HepG2 (cell line): ENCODE results near the gene ARL15. TPM values are rescaled to one million over a fixed set of nuclear protein-coding genes. Genes with fewer than 3 reads are reported as not detected.

Experiments
- ATAC-seq: fragments of 200-7000 bp; cut with Tn5 transposase; 3 replicates; pipeline ENCODE4 v1.9.1; 2020; ENCODE audit warnings: mild to moderate bottlenecking, moderate library complexity
- BruUV-seq: library from RNA; stranded (reverse); fragments of 400-500 nt; replicated peaks from 2 replicates; lab custom pipeline; 2021; lab: Mats Ljungman, UMichigan
- CTCF ChIA-PET: fragments of 300-600 bp; formaldehyde crosslinking; extraction: SDS; loops from one replicate; lab custom pipeline; 2021; ENCODE audit warnings: low total read pairs, inconsistent platforms, low intra/inter-chr PET ratio; lab: Yijun Ruan, JAX
- POLR2A ChIA-PET: fragments of 350-600 bp; sonication (Branson Sonifier 250); formaldehyde crosslinking; loops from one replicate; lab custom pipeline; 2020; ENCODE audit warnings: antibody characterized with exemption, inconsistent platforms; lab: Yijun Ruan, JAX
- DNase-seq: peaks from one replicate; pipeline ENCODE4 v3.0.0-alpha.2; 2015; ENCODE audit warnings: low spot score
- FAIRE-seq: peaks from 3 replicates; lab custom pipeline; 2011; peaks lifted over from hg19 to GRCh38; lab: Jason Lieb, UNC
- H2AFZ ChIP-seq: one replicate; pipeline ENCODE4 v1.6.1; 2011; ENCODE audit warnings: low read length, inconsistent platforms
- H3K27ac ChIP-seq: fragments of 300-600 bp; 3 replicates; pipeline ENCODE4 v1.8.0; 2011; ENCODE audit warnings: mixed run types, mild to moderate bottlenecking, mixed read lengths, low read length, inconsistent platforms; ENCODE audit not compliant: insufficient read depth; ENCODE audit errors: extremely low read length
- H3K27me3 ChIP-seq, 2 experiments: fragments of 200-600 bp in 1 of 2; 2 replicates in 1 of 2; 3 replicates in 1 of 2; pipeline versions ENCODE4 v1.6.0 to v1.8.0; 2011; ENCODE audit warnings: low read length in 2 of 2, mild to moderate bottlenecking in 2 of 2, moderate library complexity in 2 of 2, inconsistent platforms in 1 of 2; ENCODE audit not compliant: insufficient read depth in 2 of 2, control insufficient read depth in 1 of 2
- H3K36me3 ChIP-seq, 2 experiments: fragments of 200-600 bp in 1 of 2; replicated peaks in 1 of 2; 2 replicates in 1 of 2; 3 replicates in 1 of 2; pipeline versions ENCODE4 v1.5.1 to v1.8.0; 2011; ENCODE audit warnings: low read length in 2 of 2, inconsistent platforms in 1 of 2; ENCODE audit not compliant: insufficient read depth in 2 of 2, control insufficient read depth in 1 of 2
- H3K4me1 ChIP-seq: 2 replicates; pipeline ENCODE4 v1.5.1; 2012; ENCODE audit warnings: low read length, inconsistent platforms; ENCODE audit not compliant: insufficient read depth
- H3K4me2 ChIP-seq: 2 replicates; pipeline ENCODE4 v1.6.0; 2011; ENCODE audit warnings: low read depth, low read length, inconsistent platforms
- H3K4me3 ChIP-seq, 3 experiments: fragments of 200-600 bp in 1 of 3; sonication (generic), shearing (Covaris generic) in 1 of 3; replicated peaks in 1 of 3; 2 replicates each; pipeline ENCODE4 v1.5.1; 2011 to 2016; ENCODE audit warnings: low read length in 3 of 3, inconsistent platforms in 2 of 3, low read depth in 2 of 3, mild to moderate bottlenecking in 2 of 3, control low read depth in 1 of 3, mixed read lengths in 1 of 3; ENCODE audit not compliant: insufficient read depth in 1 of 3
- H3K79me2 ChIP-seq: one replicate; pipeline ENCODE4 v1.6.1; 2011; ENCODE audit warnings: low read length, inconsistent platforms; ENCODE audit not compliant: insufficient read depth
- H3K9ac ChIP-seq: 2 replicates; pipeline ENCODE4 v1.6.0; 2011; ENCODE audit warnings: mild to moderate bottlenecking, low read depth, low read length, inconsistent platforms; ENCODE audit not compliant: insufficient read depth
- H3K9me3 ChIP-seq: 2 replicates; pipeline ENCODE4 v1.5.1; 2012; ENCODE audit warnings: mild to moderate bottlenecking, low read length
- H4K20me1 ChIP-seq: 2 replicates; pipeline ENCODE4 v1.6.0; 2011; ENCODE audit warnings: inconsistent platforms, mild to moderate bottlenecking, low read length, moderate library complexity; ENCODE audit not compliant: insufficient read depth
- BRCA1 ChIP-seq: sonication (generic); formaldehyde crosslinking; IDR thresholded peaks from 2 replicates; pipeline ENCODE4 v1.4.0; 2020; ENCODE audit warnings: missing genetic modification reagents
- CC2D1A ChIP-seq: sonication (generic); formaldehyde crosslinking; IDR thresholded peaks from 2 replicates; pipeline ENCODE4 v1.8.1; 2023; ENCODE audit warnings: mild to moderate bottlenecking, missing genetic modification reagents
- ERF ChIP-seq: IDR thresholded peaks from 2 replicates; pipeline ENCODE4 v1.6.1; 2018; ENCODE audit warnings: missing biosample characterization, missing genetic modification reagents
- IKZF4 ChIP-seq: sonication (generic); formaldehyde crosslinking; IDR thresholded peaks from 2 replicates; pipeline ENCODE4 v1.5.1; 2020; ENCODE audit warnings: borderline replicate concordance, mild to moderate bottlenecking, low read depth, missing genetic modification reagents; ENCODE audit errors: not compliant biosample characterization
- KDM2A ChIP-seq: sonication (generic); formaldehyde crosslinking; IDR thresholded peaks from 2 replicates; pipeline ENCODE4 v1.4.0; 2020; ENCODE audit warnings: low read depth, missing genetic modification reagents, borderline replicate concordance
- NCOR1 ChIP-seq: fragments of 200-600 bp; sonication (generic); IDR thresholded peaks from 2 replicates; pipeline ENCODE4 v1.7.0; 2017; ENCODE audit warnings: antibody characterized with exemption, low read length, borderline replicate concordance
- ZBTB7B ChIP-seq: sonication (generic); formaldehyde crosslinking; IDR thresholded peaks from 2 replicates; pipeline ENCODE4 v1.4.0; 2020; ENCODE audit warnings: missing genetic modification reagents
- ZNF317 ChIP-seq: sonication (generic); formaldehyde crosslinking; IDR thresholded peaks from 2 replicates; pipeline ENCODE4 v1.5.0; 2020; ENCODE audit warnings: mild to moderate bottlenecking, missing genetic modification reagents
- ZNF878 ChIP-seq: sonication (generic); formaldehyde crosslinking; IDR thresholded peaks from 2 replicates; pipeline ENCODE4 v1.8.1; 2023; ENCODE audit warnings: mild to moderate bottlenecking, missing genetic modification reagents, moderate library complexity
- WGBS: methylation state at CpG from one replicate; pipeline ENCODE4 v1.1.6; 2017; ENCODE audit warnings: low lambda C conversion rate; 5-methylcytosine and 5-hydroxymethylcytosine counted together
- in situ Hi-C: cut with HindIII; loops from 2 replicates; pipeline ENCODE4 v1.10.0; 2017; ENCODE audit warnings: low pct_unique_long_range_greater_than_20kb; ENCODE audit not compliant: extremely low pct_ligation_motif_present
- intact Hi-C: fragments of 100-400 bp; cut with micrococcal nuclease; formaldehyde crosslinking; loops from one replicate; pipeline ENCODE4 v1.10.0; 2022; ENCODE audit not compliant: unreplicated experiment
- polyA plus RNA-seq, 8 experiments: library from polyadenylated mRNA; depleted of rRNA in 3 of 8; stranded (reverse) in 7 of 8; unstranded in 1 of 8; fragments of >200 nt; fragmentation: Illumina TruSeq in 4 of 8; extraction: Trizol in 4 of 8; gene quantifications; 2 replicates each; pipeline versions ENCODE4 v1.2.1 to v1.2.3, GENCODE V29; 2011 to 2016; ENCODE audit warnings: low read depth in 4 of 8, missing spikeins in 1 of 8, mixed read lengths in 1 of 8; ENCODE audit not compliant: insufficient read depth in 1 of 8
- total RNA-seq, 5 experiments: library from RNA; depleted of rRNA; stranded (reverse); fragments of >200 nt; fragmentation: Illumina TruSeq; extraction: Trizol; gene quantifications; 2 replicates each; pipeline ENCODE4 v1.2.3, GENCODE V29; 2016; ENCODE audit warnings: low read depth in 1 of 5

Gene ARL15
- total and polyA plus RNA-seq, 2 of the 13 experiments (the other 11 are each of a cell fraction or from before 2014, with no cell fraction given), result 2.5 to 7.7 TPM

GRCh38 chr5:54301849-54302248, 8.5 kb downstream of the ARL15 start (continued):
- no peak for TF ChIP-seq ZNF317
- TF ChIP-seq KDM2A, result no peak
- TF ChIP-seq BRCA1 (CRISPR knock-in tag), result no peak
- TF ChIP-seq ZBTB7B (CRISPR knock-in tag), result no peak
- TF ChIP-seq, all 625 proteins: peak for 0

GRCh38 chr5:54301220-54301619, 9.2 kb downstream of the ARL15 start:
- Histone ChIP-seq H3K4me1 (peaks cover 8% of the 10 kb centered on the region; the same call in 1 of the 2 replicates), H3K4me2 (no peak overlapping the region), H4K20me1 (no peaks in the 10 kb centered on the region), H3K4me3 (no peak overlapping the region), H2AFZ (no peak overlapping the region), H3K9ac (no peak overlapping the region), H3K79me2 (no peaks in the 10 kb centered on the region), H3K9me3 (no peaks in the 10 kb centered on the region), H3K36me3 (no peaks in the 10 kb centered on the region), H3K27me3 (no peaks in the 10 kb centered on the region), H3K27ac (no peak overlapping the region)
- intact Hi-C loops, result no loop called here
- no peak for DNase-seq
- BruUV-seq, result no TSS peak
- in situ Hi-C loops, result no loop called here
- POLR2A ChIA-PET, result interaction anchor here (1.2 kb wide), 1 partner anchor 9 kb away, joined by 5 read pairs; the partner anchor contains the start of gene ARL15
- no peak for FAIRE-seq
- WGBS, result 50% methylated on average over 2 of the region's 2 CpGs
- no peak for TF ChIP-seq CC2D1A
- TF ChIP-seq ZNF878 (CRISPR knock-in tag), result no peak
- TF ChIP-seq IKZF4 (CRISPR knock-in tag), result no peak
- no peak for TF ChIP-seq ERF (CRISPR knock-in tag)
- TF ChIP-seq NCOR1, result no peak
- ATAC-seq, result no peak
- CTCF ChIA-PET, result no interaction called here
